ENCODE measurements around the gene KIF19.

KIF19 gene

GRCh38 chr17:74282587-74283370 lies 43.2 kb upstream of the KIF19 start:
- Histone ChIP-seq H3K9me3 (no peaks in the 10 kb centered on the region), H3K27ac (no peak overlapping the region), H3K4me3 (ENCODE audit: low read depth in 1 of 2, low read length in 1 of 2) (no peak overlapping the region), H3K4me1 (ENCODE audit: control insufficient read depth in 1 of 2, insufficient read depth in 1 of 2, low read depth in 1 of 2, low read length in 1 of 2) (peaks cover 4 to 7% of the 10 kb centered on the region in 2 experiments), H3K36me3 (no peaks in the 10 kb centered on the region), H3K27me3 (peaks cover 18% of the 10 kb centered on the region)
- no peak for TF ChIP-seq CTCF (IDR thresholded peaks at IDR 0.05)

GRCh38 chr17:74283371-74283673 lies 42.7 kb upstream of the KIF19 start:
- Histone ChIP-seq H3K36me3 (no peaks in the 10 kb centered on the region), H3K27ac (no peak overlapping the region), H3K4me3 (ENCODE audit: low read depth in 1 of 2, low read length in 1 of 2) (no peak overlapping the region), H3K4me1 (ENCODE audit: control insufficient read depth in 1 of 2, insufficient read depth in 1 of 2, low read depth in 1 of 2, low read length in 1 of 2) (peaks cover 4 to 7% of the 10 kb centered on the region in 2 experiments), H3K27me3 (peaks cover 18% of the 10 kb centered on the region), H3K9me3 (no peaks in the 10 kb centered on the region)
- TF ChIP-seq CTCF (IDR thresholded peaks at IDR 0.05): no peak

GRCh38 chr17:74287031-74287602 lies 38.9 kb upstream of the KIF19 start:
- Histone ChIP-seq H3K4me1 (ENCODE audit: control insufficient read depth in 1 of 2, insufficient read depth in 1 of 2, low read depth in 1 of 2, low read length in 1 of 2) (peaks cover 4 to 7% of the 10 kb centered on the region in 2 experiments), H3K27me3 (peaks cover 18% of the 10 kb centered on the region), H3K4me3 (ENCODE audit: low read depth in 1 of 2, low read length in 1 of 2) (no peak overlapping the region), H3K27ac (no peak overlapping the region), H3K9me3 (no peaks in the 10 kb centered on the region), H3K36me3 (no peaks in the 10 kb centered on the region)
- no peak for TF ChIP-seq CTCF (IDR thresholded peaks at IDR 0.05)

GRCh38 chr17:74288785-74289184 lies 37.2 kb upstream of the KIF19 start:
- TF ChIP-seq CTCF (IDR thresholded peaks at IDR 0.05): no peak
- no peak overlapping the region for H3K4me3 ChIP-seq (ENCODE audit: low read depth in 1 of 2, low read length in 1 of 2)
- no peaks in the 10 kb centered on the region for H3K4me1 ChIP-seq (ENCODE audit: control insufficient read depth in 1 of 2, insufficient read depth in 1 of 2, low read depth in 1 of 2, low read length in 1 of 2)
- no peaks in the 10 kb centered on the region for H3K36me3 ChIP-seq
- H3K27me3 ChIP-seq: peaks cover 18% of the 10 kb centered on the region
- no peak overlapping the region for H3K27ac ChIP-seq
- H3K9me3 ChIP-seq: no peaks in the 10 kb centered on the region

GRCh38 chr17:74289688-74290087 lies 36.3 kb upstream of the KIF19 start:
- Histone ChIP-seq H3K4me1 (ENCODE audit: control insufficient read depth in 1 of 2, insufficient read depth in 1 of 2, low read depth in 1 of 2, low read length in 1 of 2) (no peaks in the 10 kb centered on the region), H3K27me3 (peaks cover 11% of the 10 kb centered on the region), H3K9me3 (no peaks in the 10 kb centered on the region), H3K36me3 (no peaks in the 10 kb centered on the region), H3K4me3 (ENCODE audit: low read depth in 1 of 2, low read length in 1 of 2) (no peak overlapping the region), H3K27ac (no peak overlapping the region)
- TF ChIP-seq CTCF (IDR thresholded peaks at IDR 0.05): no peak

Data from neutrophil (primary cell).